HCT116 (cell line): ENCODE data around the gene PDE2A.

Source experiments
- CBX3 ChIP-seq: IDR thresholded peaks from 2 replicates; pipeline ENCODE4 v1.6.1; 2012; ENCODE audit warnings: low read depth
- CEBPB ChIP-seq: IDR thresholded peaks from 2 replicates; pipeline ENCODE4 v1.6.1; 2012; ENCODE audit warnings: low read depth
- ELF1 ChIP-seq: IDR thresholded peaks from 2 replicates; pipeline ENCODE4 v1.6.1; 2012; ENCODE audit warnings: low read depth, borderline replicate concordance
- EZH2 ChIP-seq: fragments of 200-600 bp; sonication (generic); IDR thresholded peaks from 2 replicates; pipeline ENCODE4 v1.6.1; 2017; ENCODE audit warnings: antibody characterized with exemption, mixed run types
- POLR2A ChIP-seq: IDR thresholded peaks from 2 replicates; pipeline ENCODE4 v1.7.0; 2011; ENCODE audit warnings: borderline replicate concordance; ENCODE audit not compliant: insufficient read depth, insufficient read length; ENCODE audit errors: extremely low read depth
- POLR2AphosphoS5 ChIP-seq: IDR thresholded peaks from 2 replicates; pipeline ENCODE4 v1.6.1; 2011; ENCODE audit warnings: mild to moderate bottlenecking, low read depth, low read length, moderate library complexity
- RAD21 ChIP-seq: IDR thresholded peaks from 2 replicates; pipeline ENCODE4 v1.6.1; 2012; ENCODE audit warnings: low read depth, mild to moderate bottlenecking
- REST ChIP-seq: IDR thresholded peaks from 2 replicates; pipeline ENCODE4 v1.6.1; 2012; ENCODE audit warnings: low read depth
- SRF ChIP-seq: IDR thresholded peaks from 2 replicates; pipeline ENCODE4 v1.6.1; 2012; ENCODE audit warnings: low read depth
- ZFX ChIP-seq: fragments of 450-650 bp; IDR thresholded peaks from 2 replicates; pipeline ENCODE4 v1.6.1; 2017
- ZNF274 ChIP-seq: fragments of 200-500 bp; sonication (Bioruptor generic); IDR thresholded peaks from 2 replicates; pipeline ENCODE4 v1.6.1; 2014; ENCODE audit warnings: mild to moderate bottlenecking, low read depth, low read length, inconsistent platforms
- TF ChIP-seq, protein P1 (sequence below), 3 experiments: fragments of 200-600 bp in 1 of 3; sonication (generic) in 1 of 3; IDR thresholded peaks in 2 of 3; conservative IDR thresholded peaks in 1 of 3; 2 replicates each; pipeline ENCODE4 v1.5.1; 2012 to 2017; ENCODE audit warnings: low read depth in 2 of 3, low read length in 2 of 3, antibody characterized with exemption in 1 of 3, borderline replicate concordance in 1 of 3, control low read depth in 1 of 3, mild to moderate bottlenecking in 1 of 3, mixed read lengths in 1 of 3, mixed run types in 1 of 3, moderate library complexity in 1 of 3; ENCODE audit not compliant: insufficient read depth in 1 of 3
- TF ChIP-seq, protein P2 (sequence below): IDR thresholded peaks from 2 replicates; pipeline ENCODE4 v1.6.1; 2012

- TF ChIP-seq RAD21 (no peak), CEBPB (no peak), POLR2A (no peak), POLR2AphosphoS5 (no peak), ZFX (no peak), EZH2 (no peak), REST (no peak), SRF (no peak), ELF1 (no peak), ZNF274 (no peak), CBX3 (no peak)
- TF ChIP-seq, protein P1, sequence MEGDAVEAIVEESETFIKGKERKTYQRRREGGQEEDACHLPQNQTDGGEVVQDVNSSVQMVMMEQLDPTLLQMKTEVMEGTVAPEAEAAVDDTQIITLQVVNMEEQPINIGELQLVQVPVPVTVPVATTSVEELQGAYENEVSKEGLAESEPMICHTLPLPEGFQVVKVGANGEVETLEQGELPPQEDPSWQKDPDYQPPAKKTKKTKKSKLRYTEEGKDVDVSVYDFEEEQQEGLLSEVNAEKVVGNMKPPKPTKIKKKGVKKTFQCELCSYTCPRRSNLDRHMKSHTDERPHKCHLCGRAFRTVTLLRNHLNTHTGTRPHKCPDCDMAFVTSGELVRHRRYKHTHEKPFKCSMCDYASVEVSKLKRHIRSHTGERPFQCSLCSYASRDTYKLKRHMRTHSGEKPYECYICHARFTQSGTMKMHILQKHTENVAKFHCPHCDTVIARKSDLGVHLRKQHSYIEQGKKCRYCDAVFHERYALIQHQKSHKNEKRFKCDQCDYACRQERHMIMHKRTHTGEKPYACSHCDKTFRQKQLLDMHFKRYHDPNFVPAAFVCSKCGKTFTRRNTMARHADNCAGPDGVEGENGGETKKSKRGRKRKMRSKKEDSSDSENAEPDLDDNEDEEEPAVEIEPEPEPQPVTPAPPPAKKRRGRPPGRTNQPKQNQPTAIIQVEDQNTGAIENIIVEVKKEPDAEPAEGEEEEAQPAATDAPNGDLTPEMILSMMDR (IDR thresholded peaks at IDR 0.05 in 2 of 3, conservative IDR thresholded peaks at IDR 0.05 in 1 of 3; ENCODE audit: borderline replicate concordance in 1 of 3, insufficient read depth in 1 of 3, low read depth in 2 of 3, low read length in 2 of 3), result no peak
- TF ChIP-seq, protein P2, sequence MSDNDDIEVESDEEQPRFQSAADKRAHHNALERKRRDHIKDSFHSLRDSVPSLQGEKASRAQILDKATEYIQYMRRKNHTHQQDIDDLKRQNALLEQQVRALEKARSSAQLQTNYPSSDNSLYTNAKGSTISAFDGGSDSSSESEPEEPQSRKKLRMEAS, result no peak
Observed at GRCh38 chr11:72634016-72634415, 40.2 kb downstream of the PDE2A start.
